ENCODE measurements around the gene FSD1. TPM values are rescaled to one million over a fixed set of nuclear protein-coding genes. Genes with fewer than 3 reads are reported as not detected.
A peak's percentile ranks its signal among the peaks of the same experiment; 100 is the strongest.

Gene FSD1
- total RNA-seq, 6 experiments from 2014 or later: 0.19 to 2.2 (median 0.52) TPM; not detected in 2

GRCh38 chr19:4329858-4330257 lies 25.5 kb downstream of the FSD1 start:
- DNase-seq (no peak), ATAC-seq (no peak)

DNA sequence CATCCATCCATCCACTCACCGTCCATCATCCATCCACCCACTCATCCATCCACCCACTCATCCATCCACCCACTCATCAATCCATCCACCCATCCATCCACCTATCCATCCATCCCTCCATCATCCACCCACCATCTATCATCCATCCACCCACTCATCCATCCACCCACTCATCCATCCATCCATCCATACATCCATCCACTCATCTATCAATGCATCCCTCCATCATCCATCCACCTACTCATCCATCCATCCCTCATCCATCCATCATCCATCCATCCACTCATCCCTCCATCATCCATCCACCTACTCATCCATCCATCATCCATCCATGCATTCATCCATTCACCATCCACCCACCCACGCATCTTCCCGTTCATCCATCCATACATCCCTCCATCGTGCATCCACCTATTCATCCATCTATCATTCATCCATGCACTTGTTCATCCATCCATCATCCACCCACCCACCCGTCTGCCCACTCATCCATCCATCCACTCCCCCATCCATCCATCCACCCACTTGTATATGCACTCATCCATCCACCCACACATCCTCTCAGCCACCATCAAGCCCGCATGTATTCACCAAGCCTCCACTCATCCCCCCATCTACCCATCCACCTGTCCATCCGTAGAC lies 30.7 kb downstream of the FSD1 start:
- TF ChIP-seq, protein P1, sequence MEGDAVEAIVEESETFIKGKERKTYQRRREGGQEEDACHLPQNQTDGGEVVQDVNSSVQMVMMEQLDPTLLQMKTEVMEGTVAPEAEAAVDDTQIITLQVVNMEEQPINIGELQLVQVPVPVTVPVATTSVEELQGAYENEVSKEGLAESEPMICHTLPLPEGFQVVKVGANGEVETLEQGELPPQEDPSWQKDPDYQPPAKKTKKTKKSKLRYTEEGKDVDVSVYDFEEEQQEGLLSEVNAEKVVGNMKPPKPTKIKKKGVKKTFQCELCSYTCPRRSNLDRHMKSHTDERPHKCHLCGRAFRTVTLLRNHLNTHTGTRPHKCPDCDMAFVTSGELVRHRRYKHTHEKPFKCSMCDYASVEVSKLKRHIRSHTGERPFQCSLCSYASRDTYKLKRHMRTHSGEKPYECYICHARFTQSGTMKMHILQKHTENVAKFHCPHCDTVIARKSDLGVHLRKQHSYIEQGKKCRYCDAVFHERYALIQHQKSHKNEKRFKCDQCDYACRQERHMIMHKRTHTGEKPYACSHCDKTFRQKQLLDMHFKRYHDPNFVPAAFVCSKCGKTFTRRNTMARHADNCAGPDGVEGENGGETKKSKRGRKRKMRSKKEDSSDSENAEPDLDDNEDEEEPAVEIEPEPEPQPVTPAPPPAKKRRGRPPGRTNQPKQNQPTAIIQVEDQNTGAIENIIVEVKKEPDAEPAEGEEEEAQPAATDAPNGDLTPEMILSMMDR (IDR thresholded peaks at IDR 0.05): no peak
- TF ChIP-seq POLR2A (IDR thresholded peaks at IDR 0.05): no peak
- Histone ChIP-seq H3K27me3 (no peaks in the 10 kb centered on the region), H3K9me3 (no peaks in the 10 kb centered on the region), H3K27ac (no peak overlapping the region), H3K4me3 (no peak overlapping the region), H3K36me3 (peaks cover 0 to 7% (median 0%) of the 10 kb centered on the region in 4 donors), H3K4me1 (peaks cover 0 to 23% (median 5%) of the 10 kb centered on the region in 4 donors)
- intact Hi-C loops (cut with DNase I): loop anchor here in 1 of 2 donors (10.0 kb wide), 1 partner anchor 60 kb away; no protein-coding TSS in a partner anchor
- DNase-seq (no peak), ATAC-seq (no peak)
- WGBS (ENCODE audit: insufficient coverage, low coverage, low lambda C conversion rate, missing lambda C conversion rate): 77% methylated on average over 7 of the region's 7 CpGs

More at GRCh38 chr19:4329858-4330257, 25.5 kb downstream of the FSD1 start:
- intact Hi-C loops (cut with DNase I): loop anchor here in 1 of 2 donors (10.0 kb wide), 1 partner anchor 65 kb away; no protein-coding TSS in a partner anchor
- H3K4me1 ChIP-seq: no peaks in the 10 kb centered on the region
- no peaks in the 10 kb centered on the region for H3K27me3 ChIP-seq
- no peak for TF ChIP-seq POLR2A (IDR thresholded peaks at IDR 0.05)
- TF ChIP-seq, protein P1 (IDR thresholded peaks at IDR 0.05): no peak
- H3K27ac ChIP-seq: no peak overlapping the region
- WGBS (ENCODE audit: insufficient coverage, low coverage, low lambda C conversion rate, missing lambda C conversion rate): 94% methylated on average over 13 of the region's 19 CpGs
- no peak overlapping the region for H3K4me3 ChIP-seq
- H3K9me3 ChIP-seq: no peaks in the 10 kb centered on the region
- peaks cover 0 to 7% (median 0%) of the 10 kb centered on the region in 4 donors for H3K36me3 ChIP-seq

- intact Hi-C loops (cut with DNase I): loop anchor here in 1 of 2 donors (10.0 kb wide), 1 partner anchor 57 kb away; no protein-coding TSS in a partner anchor
- H3K27me3 ChIP-seq: no peaks in the 10 kb centered on the region
- WGBS (ENCODE audit: insufficient coverage, low coverage, low lambda C conversion rate, missing lambda C conversion rate): 2% methylated on average over 14 of the region's 14 CpGs
- ATAC-seq: peak; percentile 6 to 24 (median 11)
- H3K9me3 ChIP-seq: no peaks in the 10 kb centered on the region
- peak overlapping the region; percentile 51 to 67 (median 65) for H3K4me3 ChIP-seq
- TF ChIP-seq POLR2A (IDR thresholded peaks at IDR 0.05): no peak
- TF ChIP-seq, protein P1 (IDR thresholded peaks at IDR 0.05): no peak
- H3K27ac ChIP-seq: peak overlapping the region; percentile 76 to 94 (median 79)
- no peaks in the 10 kb centered on the region for H3K36me3 ChIP-seq
- H3K4me1 ChIP-seq: peaks cover 0 to 45% (median 15%) of the 10 kb centered on the region in 4 donors
- peak; percentile 64 to 78 (median 75) for DNase-seq
Observed at GRCh38 chr19:4337906-4338440, 33.6 kb downstream of the FSD1 start.

- no peaks in the 10 kb centered on the region for H3K9me3 ChIP-seq
- 32% methylated on average over 16 of the region's 27 CpGs for WGBS (ENCODE audit: insufficient coverage, low coverage, low lambda C conversion rate, missing lambda C conversion rate)
- H3K27me3 ChIP-seq: no peaks in the 10 kb centered on the region
- ATAC-seq (peak; percentile 26 to 46 (median 31)), DNase-seq (peak; percentile 77 to 84 (median 78))
- H3K27ac ChIP-seq: peak within 1 kb of the TSS; percentile 76 to 94 (median 79)
- no peaks in the 10 kb centered on the region for H3K36me3 ChIP-seq
- H3K4me1 ChIP-seq: peaks cover 0 to 45% (median 15%) of the 10 kb centered on the region in 4 donors
- TF ChIP-seq POLR2A (IDR thresholded peaks at IDR 0.05): no peak
- TF ChIP-seq, protein P1 (IDR thresholded peaks at IDR 0.05): no peak
- intact Hi-C loops (cut with DNase I): loop anchor here in 1 of 2 donors (10.0 kb wide), 1 partner anchor 56 kb away; no protein-coding TSS in a partner anchor
- peak within 1 kb of the TSS; percentile 51 to 67 (median 65) for H3K4me3 ChIP-seq
Observed at GRCh38 chr19:4338441-4339355, 34.3 kb downstream of the FSD1 start, which contains the start of gene STAP2. TSS of gene STAP2 (minus strand) at chr19:4338827. CDS start at chr19:4338753, 74 bp downstream.

Data from right lobe of liver (tissue), 6 donors.